NCI-H2171 treated with DMSO at 0.1 percent for 48 hours (cell line): ENCODE data around the gene ZDHHC4.
A peak's percentile ranks its signal among the peaks of the same experiment; 100 is the strongest.
"Not testable (repeated sequence)": the region's sequence is repeated elsewhere in the genome, so short reads cannot be mapped to it uniquely, and the experiment has no call there.

Experiments
- DNase-seq: peaks from one replicate; lab custom pipeline; 2025; lab: John Stamatoyannopoulos, UW

The ZDHHC4 gene

GRCh38 chr7:6562106-6562505 lies 15.1 kb upstream of the ZDHHC4 start:
- DNase-seq: no peak

DNA sequence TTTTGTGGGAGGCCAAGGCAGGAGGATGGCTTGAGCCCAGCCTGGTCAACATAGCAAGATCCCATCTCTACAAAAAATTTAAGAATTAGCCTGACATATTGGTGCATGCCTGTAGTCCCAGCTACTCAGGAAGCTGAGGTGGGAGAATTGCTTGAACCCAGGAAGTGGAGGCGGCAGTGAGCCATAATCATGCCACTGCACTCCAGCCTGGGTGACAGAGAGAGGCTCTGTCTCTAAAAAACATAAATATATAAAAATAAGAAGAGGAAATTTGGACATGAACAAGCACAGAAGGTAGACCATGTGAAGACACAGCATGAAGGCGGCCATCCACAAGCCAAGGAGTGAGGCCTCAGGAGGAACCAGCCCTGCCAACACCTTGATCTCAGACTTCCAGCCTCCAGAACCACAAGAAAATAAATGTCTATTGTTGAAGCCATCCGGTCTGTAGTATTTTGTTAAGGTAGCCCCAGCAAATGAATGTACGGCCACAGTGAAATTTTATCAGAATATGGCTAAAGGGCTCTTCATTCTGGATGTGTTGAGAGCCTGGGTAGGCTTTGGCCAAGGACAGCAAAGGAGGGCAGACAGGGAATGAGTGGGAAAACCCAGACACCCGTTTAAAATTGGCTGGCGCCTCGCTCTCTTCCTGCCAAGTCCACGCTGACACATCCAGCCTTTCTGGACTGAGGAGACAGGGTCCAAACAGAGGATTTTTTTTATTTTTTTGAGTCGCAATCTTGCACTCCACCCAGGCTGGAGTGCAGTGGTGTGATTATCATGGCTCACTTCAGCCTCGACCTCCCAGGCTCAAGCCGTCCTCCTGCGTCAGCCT lies 13.1 kb upstream of the ZDHHC4 start:
- no peak for DNase-seq

DNA sequence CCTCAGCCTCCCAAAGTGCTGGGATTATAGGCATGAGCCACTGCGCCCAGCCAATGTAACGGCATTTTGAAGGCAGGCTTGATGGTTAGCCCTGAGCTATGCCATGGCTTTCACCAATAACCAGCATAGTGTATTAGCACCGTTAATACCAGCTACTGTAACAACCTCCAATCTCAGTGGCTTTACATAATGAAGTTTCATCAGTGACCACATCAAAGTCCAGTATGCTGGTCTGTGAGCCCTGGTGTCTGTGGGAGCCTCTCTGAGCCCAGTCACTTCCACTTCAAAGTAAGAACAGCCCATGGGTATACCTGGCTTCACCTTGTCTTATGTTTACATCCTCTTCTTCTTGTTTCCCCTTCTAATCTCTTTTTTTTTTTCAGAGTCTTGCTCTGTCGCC lies 11.6 kb upstream of the ZDHHC4 start:
- DNase-seq: no peak

- DNase-seq: no peak
Observed at GRCh38 chr7:6567886-6568285, 9.4 kb upstream of the ZDHHC4 start.

- DNase-seq: no peak
Observed at GRCh38 chr7:6571160-6571779, 6.0 kb upstream of the ZDHHC4 start.

DNA sequence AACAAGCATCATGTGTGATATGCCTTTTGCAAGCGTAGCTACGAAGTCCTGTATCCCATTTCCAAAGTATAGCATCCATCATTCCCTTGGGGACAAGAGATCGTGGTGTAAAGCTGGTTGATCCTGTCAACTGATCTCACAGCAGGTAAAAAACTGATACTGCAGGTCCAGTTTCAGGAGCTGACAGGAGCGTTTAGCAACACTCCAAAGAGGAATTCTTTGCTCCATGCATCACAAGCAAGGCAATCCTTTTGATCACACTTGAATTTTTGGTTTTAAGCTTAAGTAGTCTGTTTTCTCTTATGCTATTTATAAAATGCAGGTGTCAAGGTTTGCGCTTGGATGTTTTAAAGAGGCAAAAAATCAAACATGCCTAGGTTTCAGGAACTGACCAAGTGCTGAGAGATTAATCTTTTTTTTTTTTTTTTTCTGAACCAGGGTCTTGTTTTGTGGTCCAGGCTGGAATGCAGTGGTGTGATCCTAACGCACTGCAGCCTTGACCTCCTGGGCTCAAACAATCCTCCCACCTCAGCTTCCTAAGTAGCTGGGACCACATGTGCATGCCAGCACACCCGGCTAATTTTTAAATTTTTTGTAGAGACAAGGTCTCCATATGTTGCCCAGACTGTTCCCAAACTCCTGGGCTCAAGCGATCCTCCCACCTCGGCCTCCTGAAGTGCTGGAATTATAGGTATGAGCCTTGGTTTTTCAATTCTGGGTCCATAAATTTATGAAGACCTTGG lies 1.8 kb upstream of the ZDHHC4 start:
- DNase-seq: peak; percentile 44

GRCh38 chr7:6576024-6576866 lies 1.0 kb upstream of the ZDHHC4 start:
- DNase-seq: no peak

GRCh38 chr7:6576867-6577368 lies 336 bp upstream of the ZDHHC4 start:
- DNase-seq: peak; percentile 24

GRCh38 chr7:6578114-6579084 lies 1.1 kb downstream of the ZDHHC4 start:
- no peak for DNase-seq

- no peak for DNase-seq
Observed at GRCh38 chr7:6579446-6579845, 2.2 kb downstream of the ZDHHC4 start.

GRCh38 chr7:6585746-6586432 lies 8.6 kb downstream of the ZDHHC4 start:
- DNase-seq: not testable (repeated sequence)

DNA sequence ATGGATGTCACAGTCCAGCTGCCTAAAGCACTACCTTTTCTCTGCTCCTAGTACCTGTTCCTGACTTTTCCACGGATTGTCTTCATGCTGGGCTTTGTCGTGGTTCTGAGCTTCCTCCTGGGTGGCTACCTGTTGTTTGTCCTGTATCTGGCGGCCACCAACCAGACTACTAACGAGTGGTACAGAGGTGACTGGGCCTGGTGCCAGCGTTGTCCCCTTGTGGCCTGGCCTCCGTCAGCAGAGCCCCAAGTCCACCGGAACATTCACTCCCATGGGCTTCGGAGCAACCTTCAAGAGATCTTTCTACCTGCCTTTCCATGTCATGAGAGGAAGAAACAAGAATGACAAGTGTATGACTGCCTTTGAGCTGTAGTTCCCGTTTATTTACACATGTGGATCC lies 11.3 kb downstream of the ZDHHC4 start:
- no peak for DNase-seq

DNA sequence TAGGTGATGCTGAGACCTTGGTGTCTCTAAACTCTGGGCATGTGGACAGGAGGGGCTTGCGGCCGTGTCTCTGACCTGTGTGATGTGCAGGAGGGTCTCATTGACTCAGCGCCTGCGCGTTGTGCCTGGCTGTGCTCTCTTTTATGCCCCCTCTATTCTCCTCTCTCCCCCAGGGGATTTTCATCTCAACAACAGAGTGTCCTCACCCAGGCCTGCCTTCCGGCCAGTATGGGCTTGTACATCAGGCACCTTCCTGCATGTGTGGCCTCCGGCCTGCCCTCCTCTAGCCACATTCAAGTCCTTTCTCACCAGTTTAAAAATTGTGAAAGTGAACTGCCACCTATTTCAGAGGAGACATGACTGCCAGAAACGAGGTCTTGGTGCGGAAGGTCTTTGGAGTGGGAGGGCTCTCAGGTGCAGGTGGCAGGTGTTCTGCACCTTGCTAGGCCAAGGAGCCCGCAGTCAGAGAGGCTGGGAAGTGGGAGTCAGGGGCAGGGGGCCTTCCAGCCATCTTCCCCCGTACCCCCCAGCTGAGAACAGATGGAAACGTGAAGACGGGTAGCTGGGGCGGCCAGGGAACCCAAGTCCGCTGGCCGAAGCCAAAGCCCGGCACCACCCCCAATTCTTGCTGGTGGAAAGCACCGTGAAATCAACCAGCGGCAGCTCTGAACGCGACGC lies 12.0 kb downstream of the ZDHHC4 start:
- no peak for DNase-seq

DNA sequence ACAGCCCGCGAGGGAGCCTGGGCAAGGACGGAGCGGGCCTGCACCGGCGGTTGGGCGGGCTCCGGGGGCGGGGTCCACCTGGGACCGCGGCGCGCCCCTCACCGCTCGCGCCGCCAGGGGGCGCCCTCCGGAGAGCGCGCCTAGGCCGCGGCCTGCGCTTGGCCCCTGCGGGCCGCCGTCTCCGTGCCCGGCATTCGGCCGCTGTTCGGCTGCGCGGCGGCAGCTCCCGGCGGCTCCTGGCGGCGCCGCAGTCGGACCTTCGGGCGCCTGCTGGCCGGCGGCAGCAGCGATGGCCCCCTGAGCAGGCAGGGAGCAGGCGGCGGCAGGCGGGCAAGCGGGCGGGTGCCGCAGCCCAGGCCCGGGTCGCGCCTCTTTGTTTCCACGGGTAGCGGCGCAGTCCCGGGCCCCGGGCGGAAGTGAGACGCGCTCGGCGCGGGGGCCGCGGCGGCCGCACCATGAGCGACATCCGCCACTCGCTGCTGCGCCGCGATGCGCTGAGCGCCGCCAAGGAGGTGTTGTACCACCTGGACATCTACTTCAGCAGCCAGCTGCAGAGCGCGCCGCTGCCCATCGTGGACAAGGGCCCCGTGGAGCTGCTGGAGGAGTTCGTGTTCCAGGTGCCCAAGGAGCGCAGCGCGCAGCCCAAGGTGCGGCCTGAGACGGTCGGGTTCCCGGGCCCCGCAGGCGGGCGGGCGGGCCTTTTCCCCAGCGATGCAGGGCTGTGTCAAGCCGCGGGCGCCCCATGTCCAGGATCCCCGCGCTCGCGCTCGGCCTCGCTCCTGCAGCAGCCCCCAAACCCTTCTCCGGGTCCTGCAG lies 12.8 kb downstream of the ZDHHC4 start, which contains the start of gene INTS15:
Gene INTS15 (plus strand): TSS at position 193 of the 816 bp plus-strand sequence. CDS start 263 bp downstream, at position 456.
- DNase-seq: peak; percentile 79

GRCh38 chr7:6590645-6591110 lies 13.4 kb downstream of the ZDHHC4 start:
- DNase-seq: peak; percentile 54

DNA sequence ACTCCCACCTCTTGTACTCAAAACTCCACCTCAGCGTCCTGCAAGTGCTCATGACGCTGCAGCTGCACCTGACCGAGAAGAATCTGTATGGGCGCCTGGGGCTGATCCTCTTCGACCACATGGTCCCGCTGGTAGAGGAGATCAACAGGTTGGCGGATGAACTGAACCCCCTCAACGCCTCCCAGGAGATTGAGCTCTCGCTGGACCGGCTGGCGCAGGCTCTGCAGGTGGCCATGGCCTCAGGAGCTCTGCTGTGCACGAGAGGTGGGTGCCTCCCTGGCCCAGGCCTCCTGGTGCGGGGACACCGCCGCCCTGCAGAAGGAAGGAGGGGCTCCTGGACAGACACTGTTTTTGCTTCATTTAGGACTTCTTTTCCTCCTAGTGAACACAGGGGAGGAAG lies 22.8 kb downstream of the ZDHHC4 start:
- no peak for DNase-seq

DNA sequence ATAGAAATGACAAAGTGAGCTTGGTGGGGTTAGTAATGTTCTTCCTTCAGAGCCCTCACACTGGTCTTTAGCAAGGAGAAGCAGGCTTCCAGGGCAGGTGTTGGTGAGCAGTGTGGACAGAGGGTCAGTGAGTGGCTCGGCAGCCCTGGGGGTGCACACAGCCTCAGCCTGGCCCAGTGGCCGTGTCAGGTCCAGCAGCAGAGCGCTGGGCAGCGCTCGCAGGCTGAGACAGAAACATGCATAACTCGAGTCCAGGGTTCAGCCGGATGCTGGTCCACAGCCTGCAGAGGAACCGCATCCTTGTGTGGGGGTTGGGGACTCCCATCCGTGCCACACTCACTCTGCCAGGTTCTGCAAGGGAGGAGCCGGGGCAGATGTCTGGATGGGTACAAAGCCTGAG lies 27.2 kb downstream of the ZDHHC4 start:
- no peak for DNase-seq

DNA sequence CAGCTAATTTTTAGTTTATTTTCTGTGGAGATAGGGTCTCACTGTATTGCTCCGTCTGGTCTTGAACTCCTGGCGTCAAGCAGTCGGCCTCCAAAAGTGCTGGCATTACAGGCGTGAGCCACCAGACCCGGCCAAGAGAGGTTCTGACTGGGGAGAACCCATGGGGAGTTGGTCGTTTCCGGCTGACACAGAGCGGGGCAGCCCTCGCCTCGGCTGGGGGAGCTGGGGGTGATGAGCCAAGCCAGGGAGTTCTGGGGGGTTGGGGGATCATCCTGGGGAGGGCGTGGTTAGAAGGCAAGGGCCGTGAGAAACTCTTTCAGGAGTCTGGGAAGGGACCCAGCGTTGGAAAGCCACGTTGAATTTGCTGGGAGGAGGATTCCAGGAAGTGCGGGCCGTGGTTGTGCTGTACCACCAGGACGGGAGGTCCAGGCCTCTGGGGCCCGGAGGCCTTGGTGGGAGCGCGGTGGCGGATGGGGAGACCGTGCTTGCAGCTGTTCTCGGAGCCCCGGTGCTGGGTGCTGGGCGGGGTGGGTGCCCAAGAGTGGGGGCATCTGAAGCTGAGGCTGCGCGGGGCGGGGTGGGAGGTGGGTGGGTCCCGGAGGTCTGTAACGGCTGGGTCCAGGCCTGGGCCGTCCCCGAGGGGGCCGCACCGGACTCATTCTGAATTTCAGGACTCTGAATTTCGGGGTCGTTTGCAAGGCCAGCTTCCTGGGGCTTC lies 29.8 kb downstream of the ZDHHC4 start:
- DNase-seq: no peak
